Adrenal gland (tissue), 12 donors: Measurements from ENCODE around the gene CNTN5. TPM values are rescaled to one million over a fixed set of nuclear protein-coding genes. Genes with fewer than 3 reads are reported as not detected.
"Not testable (repeated sequence)": the region's sequence is repeated elsewhere in the genome, so short reads cannot be mapped to it uniquely, and the experiment has no call there.

Experiments
- DNase-seq, 7 donors: peaks; one replicate each; pipeline ENCODE4 v3.0.0-alpha.2; 2019 to 2020
- H3K27ac ChIP-seq, 5 donors: fragments of 200-600 bp; sonication (generic) in 4 of 5; 1 replicate in 3 of 5; 2 replicates in 2 of 5; pipeline versions ENCODE4 v1.5.1 to v1.8.0; 2016 to 2020; ENCODE audit warnings: mild to moderate bottlenecking in 1 of 5
- H3K27me3 ChIP-seq: fragments of 200-600 bp; 2 replicates; pipeline ENCODE4 v1.8.0; 2021
- H3K36me3 ChIP-seq, 2 donors: fragments of 200-600 bp; replicated peaks in 1 of 2; 1 replicate in 1 of 2; 2 replicates in 1 of 2; pipeline versions ENCODE4 v1.5.1 to v1.8.0; 2018 to 2022
- H3K4me1 ChIP-seq, 2 donors: fragments of 200-600 bp; replicated peaks in 1 of 2; 1 replicate in 1 of 2; 2 replicates in 1 of 2; pipeline versions ENCODE4 v1.5.1 to v1.8.0; 2018 to 2021
- H3K4me3 ChIP-seq, 4 donors: fragments of 200-600 bp; sonication (generic) in 3 of 4; one replicate each; pipeline ENCODE4 v1.5.1; 2016 to 2018
- H3K9me3 ChIP-seq, 3 donors: fragments of 200-600 bp; sonication (generic) in 1 of 3; replicated peaks in 1 of 3; 1 replicate in 2 of 3; 2 replicates in 1 of 3; pipeline versions ENCODE4 v1.5.1 to v1.8.0; 2016 to 2021
- CTCF ChIP-seq, 6 experiments: fragments of 450-650 bp in 4 of 6; fragments of 200-600 bp in 2 of 6; sonication (generic) in 1 of 6; IDR thresholded peaks; 1 replicate in 5 of 6; 2 replicates in 1 of 6; pipeline versions ENCODE4 v1.5.1 to v1.8.0; 2016 to 2021; ENCODE audit warnings: antibody characterized with exemption in 6 of 6, mild to moderate bottlenecking in 2 of 6, moderate library complexity in 1 of 6
- POLR2A ChIP-seq, 2 donors: fragments of 450-650 bp; IDR thresholded peaks; one replicate each; pipeline ENCODE4 v1.6.1; 2017; ENCODE audit warnings: antibody characterized with exemption in 2 of 2, mild to moderate bottlenecking in 2 of 2, moderate library complexity in 1 of 2
- WGBS, 4 donors: extraction: QIAGEN DNeasy Blood & Tissue Kit in 2 of 4; methylation state at CpG; one replicate each; pipeline versions ENCODE4 v1.1.5 to v1.1.7; 2013 to 2017; 5-methylcytosine and 5-hydroxymethylcytosine counted together
- intact Hi-C, 2 donors: fragments of 100-400 bp; cut with DNase I; formaldehyde crosslinking; loops; one replicate each; pipeline versions ENCODE4 v1.14.1 to v1.15.0; 2022 to 2023
- polyA plus RNA-seq, 3 donors: library from polyadenylated mRNA; stranded (reverse); fragments of 200-250 nt in 2 of 3; fragments of 350-450 nt in 1 of 3; fragmentation: Illumina TruSeq in 1 of 3; extraction: RNeasy Lipid Tissue Mini Kit (QIAGEN cat#74804) in 1 of 3; gene quantifications; one replicate each; pipeline ENCODE4 v1.2.3, GENCODE V29; 2013 to 2014
- total RNA-seq, 9 donors: library from RNA; depleted of rRNA in 4 of 9; stranded (reverse); fragments of >200 nt in 4 of 9; fragments of 120-200 nt in 1 of 9; fragmentation: NEBNext Ultra II Directional in 1 of 9; extraction: Animal tissue kit (Norgen Biotek cat#: 25700) in 1 of 9; gene quantifications; one replicate each; pipeline versions ENCODE4 v1.1.0 to v1.2.4, GENCODE V29; 2013 to 2023
- donor health status: healthy with polysubstance abuse.
- donor health status: Bipolar disorder and iron deficiency.
- donor health status: DM: yes; HTN: yes; CAD: no.
- donor health status: DM: no; HTN: no; CAD: no.
- donor health status: DM: no; HTN: no; CAD: no.
- donor health status: DM: yes; HTN: yes; CAD: no.

The CNTN5 gene
- total and polyA plus RNA-seq, 12 donors: 0.07 to 107 (median 0.30) TPM; not detected in 8

- H3K4me1 ChIP-seq: no peaks in the 10 kb centered on the region
- H3K36me3 ChIP-seq: no peaks in the 10 kb centered on the region
- WGBS, 4 donors: 64 to 73% (median 68%) methylated on average over 2 of the region's 2 CpGs
- no peak for TF ChIP-seq POLR2A (IDR thresholded peaks at IDR 0.05)
- no peak for TF ChIP-seq CTCF (IDR thresholded peaks at IDR 0.05)
- no peak overlapping the region for H3K4me3 ChIP-seq
- H3K27me3 ChIP-seq: no peaks in the 10 kb centered on the region
- DNase-seq: no peak
- no peaks in the 10 kb centered on the region for H3K9me3 ChIP-seq
- intact Hi-C loops: no loop called here
- H3K27ac ChIP-seq: no peak overlapping the region
Observed at GRCh38 chr11:100232006-100232405, 1211.3 kb downstream of the CNTN5 start.

- no peak for DNase-seq
- 72 to 90% (median 78%) methylated on average over 4 of the region's 4 CpGs for WGBS, 4 donors
- Histone ChIP-seq H3K36me3 (no peaks in the 10 kb centered on the region), H3K4me3 (no peak overlapping the region), H3K9me3 (no peaks in the 10 kb centered on the region), H3K27ac (no peak overlapping the region), H3K27me3 (no peaks in the 10 kb centered on the region), H3K4me1 (no peaks in the 10 kb centered on the region)
- no peak for TF ChIP-seq CTCF (IDR thresholded peaks at IDR 0.05)
- no peak for TF ChIP-seq POLR2A (IDR thresholded peaks at IDR 0.05)
- intact Hi-C loops: no loop called here
Observed at GRCh38 chr11:100235085-100235484, 1214.3 kb downstream of the CNTN5 start.

GRCh38 chr11:100240025-100240539, 1219.3 kb downstream of the CNTN5 start:
- H3K27ac ChIP-seq: no peak overlapping the region
- no peaks in the 10 kb centered on the region for H3K36me3 ChIP-seq
- no peak for DNase-seq
- no peaks in the 10 kb centered on the region for H3K4me1 ChIP-seq
- WGBS, 4 donors: 40 to 73% (median 68%) methylated on average over 5 of the region's 5 CpGs
- intact Hi-C loops: no loop called here
- no peaks in the 10 kb centered on the region for H3K9me3 ChIP-seq
- no peak for TF ChIP-seq CTCF (IDR thresholded peaks at IDR 0.05)
- TF ChIP-seq POLR2A (IDR thresholded peaks at IDR 0.05): no peak
- no peaks in the 10 kb centered on the region for H3K27me3 ChIP-seq
- no peak overlapping the region for H3K4me3 ChIP-seq

- intact Hi-C loops: no loop called here
- no peaks in the 10 kb centered on the region for H3K27me3 ChIP-seq
- 81 to 93% (median 91%) methylated on average over 1 of the region's 1 CpG for WGBS, 4 donors
- no peak overlapping the region for H3K27ac ChIP-seq
- no peak overlapping the region for H3K4me3 ChIP-seq
- DNase-seq: no peak
- no peaks in the 10 kb centered on the region for H3K9me3 ChIP-seq
- H3K36me3 ChIP-seq: no peaks in the 10 kb centered on the region
- TF ChIP-seq POLR2A (IDR thresholded peaks at IDR 0.05) (no peak), CTCF (IDR thresholded peaks at IDR 0.05) (no peak)
- no peaks in the 10 kb centered on the region for H3K4me1 ChIP-seq
Observed at GRCh38 chr11:100247704-100248103, 1227.0 kb downstream of the CNTN5 start.

- WGBS, 4 donors: 86 to 93% (median 90%) methylated on average over 1 to 6 of the region's 6 CpGs
- intact Hi-C loops, H3K36me3 ChIP-seq, H3K27ac ChIP-seq, H3K4me1 ChIP-seq, H3K9me3 ChIP-seq, DNase-seq, H3K27me3 ChIP-seq, H3K4me3 ChIP-seq: not testable (repeated sequence)
Observed at GRCh38 chr11:100257238-100257803, 1236.6 kb downstream of the CNTN5 start.
